Esophagus squamous epithelium (tissue), 5 donors: ENCODE data around the gene TNPO3. TPM values are rescaled to one million over a fixed set of nuclear protein-coding genes. Genes with fewer than 3 reads are reported as not detected.

Experiments used
- DNase-seq: peaks from one replicate; lab custom pipeline; 2025; lab: John Stamatoyannopoulos, UW
- H3K27ac ChIP-seq, 4 donors: fragments of 200-600 bp; sonication (generic); one replicate each; pipeline ENCODE4 v1.5.1; 2016 to 2019; ENCODE audit warnings: mild to moderate bottlenecking in 1 of 4
- H3K27me3 ChIP-seq, 4 donors: fragments of 200-600 bp; sonication (generic); 1 replicate in 3 of 4; 2 replicates in 1 of 4; pipeline versions ENCODE4 v1.5.1 to v1.6.0; 2017 to 2021; ENCODE audit warnings: antibody characterized with exemption in 1 of 4
- H3K36me3 ChIP-seq, 3 donors: fragments of 200-600 bp; sonication (generic); one replicate each; pipeline ENCODE4 v1.5.1; 2016 to 2019
- H3K4me1 ChIP-seq, 3 donors: fragments of 200-600 bp; sonication (generic); one replicate each; pipeline ENCODE4 v1.5.1; 2017 to 2019
- H3K4me3 ChIP-seq, 4 donors: fragments of 200-600 bp; sonication (generic); 1 replicate in 3 of 4; 2 replicates in 1 of 4; pipeline ENCODE4 v1.5.1; 2016 to 2019; ENCODE audit warnings: mild to moderate bottlenecking in 2 of 4, moderate library complexity in 1 of 4
- H3K9me3 ChIP-seq, 3 donors: fragments of 200-600 bp; sonication (generic); one replicate each; pipeline ENCODE4 v1.5.1; 2016 to 2019
- POLR2A ChIP-seq, 4 donors: fragments of 450-650 bp; IDR thresholded peaks; one replicate each; pipeline ENCODE4 v1.6.1; 2017; ENCODE audit warnings: antibody characterized with exemption in 4 of 4, mild to moderate bottlenecking in 4 of 4, moderate library complexity in 3 of 4
- WGBS, 2 donors: methylation state at CpG; one replicate each; pipeline ENCODE4 v1.1.5; 2018; 5-methylcytosine and 5-hydroxymethylcytosine counted together
- intact Hi-C: fragments of 100-400 bp; cut with DNase I; formaldehyde crosslinking; loops from one replicate; pipeline ENCODE4 v1.15.0; 2022
- total RNA-seq, 4 donors: library from RNA; depleted of rRNA; stranded (reverse); fragments of >200 nt; gene quantifications; one replicate each; pipeline ENCODE4 v1.1.0, GENCODE V29; 2016
- TF ChIP-seq, protein P1 (sequence below), 6 experiments: fragments of 450-650 bp in 4 of 6; fragments of 200-600 bp in 2 of 6; sonication (generic) in 2 of 6; IDR thresholded peaks; one replicate each; pipeline ENCODE4 v1.5.1; 2016 to 2019; ENCODE audit warnings: antibody characterized with exemption in 6 of 6, mild to moderate bottlenecking in 4 of 6, moderate library complexity in 4 of 6
- donor health status: DM: yes; HTN: yes; CAD: no.

The TNPO3 gene
- total RNA-seq, 4 donors from 2014 or later: 26.4 to 49.6 (median 39.3) TPM

DNA sequence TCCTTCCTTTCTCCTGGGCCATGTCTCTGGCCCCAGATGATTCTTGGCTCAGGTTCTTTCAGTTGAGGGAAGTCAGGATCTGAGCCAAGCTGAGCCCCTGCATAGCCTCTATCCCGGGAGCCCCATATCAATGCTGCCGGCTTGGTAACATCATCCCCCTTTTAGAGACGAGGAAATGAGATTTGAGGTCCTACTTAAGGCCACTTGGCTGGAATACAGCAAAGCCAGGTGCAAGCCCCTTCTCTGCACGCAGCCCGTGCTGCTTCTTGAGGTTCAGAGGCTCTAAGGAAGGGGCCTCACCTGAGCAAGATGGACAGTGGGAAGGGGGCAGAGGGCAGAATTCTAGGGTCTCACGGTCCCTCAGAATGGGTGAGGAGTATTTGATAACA, 119.6 kb downstream of the TNPO3 start:
- Histone ChIP-seq H3K9me3 (no peaks in the 10 kb centered on the region), H3K27me3 (peaks cover 0 to 47% (median 0%) of the 10 kb centered on the region in 4 donors), H3K27ac (peak overlapping the region in 2 of 4 donors; percentile 29 to 58), H3K4me3 (no peak overlapping the region), H3K36me3 (no peaks in the 10 kb centered on the region), H3K4me1 (peaks cover 4 to 44% (median 7%) of the 10 kb centered on the region in 3 donors)
- 68 to 81% methylated on average over 4 to 5 of the region's 6 CpGs for WGBS, 2 donors
- no peak for TF ChIP-seq POLR2A (IDR thresholded peaks at IDR 0.05)
- TF ChIP-seq, protein P1, sequence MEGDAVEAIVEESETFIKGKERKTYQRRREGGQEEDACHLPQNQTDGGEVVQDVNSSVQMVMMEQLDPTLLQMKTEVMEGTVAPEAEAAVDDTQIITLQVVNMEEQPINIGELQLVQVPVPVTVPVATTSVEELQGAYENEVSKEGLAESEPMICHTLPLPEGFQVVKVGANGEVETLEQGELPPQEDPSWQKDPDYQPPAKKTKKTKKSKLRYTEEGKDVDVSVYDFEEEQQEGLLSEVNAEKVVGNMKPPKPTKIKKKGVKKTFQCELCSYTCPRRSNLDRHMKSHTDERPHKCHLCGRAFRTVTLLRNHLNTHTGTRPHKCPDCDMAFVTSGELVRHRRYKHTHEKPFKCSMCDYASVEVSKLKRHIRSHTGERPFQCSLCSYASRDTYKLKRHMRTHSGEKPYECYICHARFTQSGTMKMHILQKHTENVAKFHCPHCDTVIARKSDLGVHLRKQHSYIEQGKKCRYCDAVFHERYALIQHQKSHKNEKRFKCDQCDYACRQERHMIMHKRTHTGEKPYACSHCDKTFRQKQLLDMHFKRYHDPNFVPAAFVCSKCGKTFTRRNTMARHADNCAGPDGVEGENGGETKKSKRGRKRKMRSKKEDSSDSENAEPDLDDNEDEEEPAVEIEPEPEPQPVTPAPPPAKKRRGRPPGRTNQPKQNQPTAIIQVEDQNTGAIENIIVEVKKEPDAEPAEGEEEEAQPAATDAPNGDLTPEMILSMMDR (IDR thresholded peaks at IDR 0.05): no peak
- no peak for DNase-seq
- intact Hi-C loops: no loop called here

DNA sequence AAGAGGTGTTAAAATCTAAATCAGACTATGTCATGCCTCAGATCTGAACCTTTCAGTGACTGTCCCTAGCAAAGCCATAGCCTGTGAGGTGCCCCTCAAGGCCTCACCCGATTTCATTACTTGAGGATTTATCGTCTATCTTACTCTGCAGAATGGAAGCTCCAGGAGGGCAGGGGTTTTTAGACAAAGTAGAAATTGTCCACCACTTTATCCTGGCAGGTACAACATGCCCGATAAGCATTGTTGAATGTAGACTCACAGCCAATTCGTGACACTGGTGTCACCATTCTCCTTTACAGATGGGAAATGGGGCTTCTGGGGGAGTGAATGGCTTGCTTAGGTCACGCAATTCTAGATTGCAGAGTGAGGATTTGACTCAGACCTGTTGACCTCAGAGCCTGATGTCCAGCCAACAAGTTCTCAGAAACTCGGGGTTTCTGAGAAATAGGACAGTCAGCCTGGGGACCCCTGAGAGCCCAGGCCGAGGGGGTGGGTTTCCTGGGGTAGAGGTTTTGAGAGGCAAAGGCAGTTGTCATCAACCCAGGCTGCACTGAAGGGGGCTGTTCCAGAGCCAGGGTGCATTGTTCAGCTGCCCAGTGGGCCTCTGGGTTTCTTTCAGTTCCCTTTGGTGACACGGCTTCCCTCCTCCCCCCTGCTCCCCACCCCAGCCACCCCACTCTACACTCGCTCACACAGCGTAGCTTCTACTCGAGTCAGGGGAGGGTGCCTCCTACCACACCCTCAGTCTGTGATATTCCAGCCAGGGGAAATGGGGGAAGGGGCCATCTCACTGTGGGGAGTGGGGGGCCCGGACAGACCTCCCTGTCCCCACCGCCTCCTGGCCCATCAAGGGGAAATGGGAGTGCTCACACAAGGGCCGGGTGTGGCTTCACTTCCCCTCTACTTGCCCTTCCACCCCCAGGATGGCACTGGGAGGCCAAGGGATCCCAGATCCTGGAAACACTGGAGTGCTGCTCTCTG, 120.3 kb downstream of the TNPO3 start:
- 65 to 73% methylated on average over 9 to 12 of the region's 14 CpGs for WGBS, 2 donors
- Histone ChIP-seq H3K4me3 (no peak overlapping the region), H3K27me3 (peaks cover 0 to 42% (median 0%) of the 10 kb centered on the region in 4 donors), H3K9me3 (no peaks in the 10 kb centered on the region), H3K4me1 (peaks cover 4 to 37% (median 7%) of the 10 kb centered on the region in 3 donors), H3K36me3 (no peaks in the 10 kb centered on the region), H3K27ac (peak overlapping the region in 2 of 4 donors; percentile 29 to 58)
- no peak for DNase-seq
- intact Hi-C loops: no loop called here
- no peak for TF ChIP-seq POLR2A (IDR thresholded peaks at IDR 0.05)
- TF ChIP-seq, protein P1 (IDR thresholded peaks at IDR 0.05): no peak

DNA sequence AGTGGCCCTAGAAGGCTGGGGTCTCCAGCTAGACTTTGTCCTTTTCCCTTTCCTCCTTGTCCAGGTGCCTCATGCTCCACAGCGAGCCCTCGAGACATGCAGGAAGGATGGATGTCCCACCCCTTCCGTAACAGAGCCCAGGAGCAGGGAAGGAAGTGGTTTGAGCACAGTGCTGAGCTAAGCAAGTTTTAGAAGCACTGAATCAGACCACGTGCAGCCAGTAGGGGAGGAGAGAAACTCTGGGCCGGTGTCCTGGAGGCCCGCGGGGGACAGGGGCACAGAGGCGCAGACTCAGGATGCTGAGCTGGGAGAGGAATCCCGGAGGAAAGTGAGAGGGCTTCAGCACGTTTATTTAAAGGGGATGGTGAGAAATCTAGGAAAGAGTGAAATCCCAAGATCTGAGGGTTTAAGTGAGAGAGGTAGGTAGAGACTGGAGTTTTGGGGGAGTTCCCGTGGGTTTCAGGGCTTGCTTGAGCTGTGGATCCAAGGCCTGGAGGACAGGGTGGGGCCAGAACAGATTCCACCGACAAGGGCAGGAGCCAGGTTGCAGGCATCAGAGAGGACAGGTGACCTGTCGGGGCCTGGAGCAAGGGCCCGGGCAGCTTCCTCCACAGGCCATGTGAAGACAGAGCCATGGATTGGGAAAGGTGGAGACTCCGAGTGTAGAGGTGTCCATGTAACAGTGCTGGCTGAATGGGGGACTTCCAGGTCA, 121.6 kb downstream of the TNPO3 start:
- H3K27me3 ChIP-seq: peaks cover 0 to 34% (median 0%) of the 10 kb centered on the region in 4 donors
- H3K4me3 ChIP-seq: no peak overlapping the region
- H3K9me3 ChIP-seq: no peaks in the 10 kb centered on the region
- peaks cover 0 to 24% (median 4%) of the 10 kb centered on the region in 3 donors for H3K4me1 ChIP-seq
- DNase-seq: no peak
- TF ChIP-seq, protein P1 (IDR thresholded peaks at IDR 0.05): peak in 1 of 6 experiments; percentile 9
- TF ChIP-seq POLR2A (IDR thresholded peaks at IDR 0.05): peak in 1 of 4 donors; percentile 18
- intact Hi-C loops: no loop called here
- no peaks in the 10 kb centered on the region for H3K36me3 ChIP-seq
- 43 to 45% methylated on average over 14 of the region's 15 CpGs for WGBS, 2 donors
- peak overlapping the region in 2 of 4 donors; percentile 21 to 34 for H3K27ac ChIP-seq

DNA sequence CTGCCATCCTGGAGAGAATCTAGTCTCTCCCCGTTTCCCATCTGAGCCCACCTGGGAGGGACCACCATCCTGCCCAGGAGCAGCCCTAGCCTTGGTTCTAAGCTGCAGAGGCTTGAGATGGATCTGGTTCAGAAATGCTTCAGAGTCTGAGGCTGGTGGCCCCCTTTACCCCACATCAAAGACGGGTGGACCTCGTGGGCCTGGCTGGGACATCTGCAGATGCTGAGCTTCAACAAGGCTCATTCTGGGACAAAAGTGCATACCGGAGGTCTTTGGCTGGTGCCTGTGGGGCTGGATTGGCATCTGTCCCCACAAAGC, 122.1 kb downstream of the TNPO3 start:
- Histone ChIP-seq H3K4me3 (no peak overlapping the region), H3K9me3 (no peaks in the 10 kb centered on the region), H3K27ac (no peak overlapping the region), H3K27me3 (peaks cover 0 to 29% (median 0%) of the 10 kb centered on the region in 4 donors), H3K4me1 (peaks cover 0 to 18% (median 4%) of the 10 kb centered on the region in 3 donors), H3K36me3 (no peaks in the 10 kb centered on the region)
- DNase-seq: no peak
- no peak for TF ChIP-seq POLR2A (IDR thresholded peaks at IDR 0.05)
- TF ChIP-seq, protein P1 (IDR thresholded peaks at IDR 0.05): no peak
- 67% methylated on average over 2 of the region's 4 CpGs; no CpG with 5 or more reads in 1 of the 2 donors for WGBS, 2 donors
- intact Hi-C loops: no loop called here
